DND-41 (cell line): Measurements from ENCODE around the gene ARSB.
"Not testable (repeated sequence)": the region's sequence is repeated elsewhere in the genome, so short reads cannot be mapped to it uniquely, and the experiment has no call there.

Experiments
- CTCF ChIP-seq: IDR thresholded peaks from 2 replicates; pipeline ENCODE4 v1.5.1; 2012; ENCODE audit warnings: borderline replicate concordance, low read length, moderate library complexity, mild to moderate bottlenecking; ENCODE audit not compliant: poor library complexity, severe bottlenecking; ENCODE audit errors: extremely low read depth
- EZH2 ChIP-seq: IDR thresholded peaks from 3 replicates; pipeline ENCODE4 v1.6.1; 2012; ENCODE audit warnings: borderline replicate concordance, low read depth, mild to moderate bottlenecking, moderate library complexity, low read length, inconsistent platforms; ENCODE audit not compliant: severe bottlenecking

GRCh38 chr5:78851891-78852290 is 133.2 kb downstream of the ARSB start:
- TF ChIP-seq EZH2, CTCF: not testable (repeated sequence)
